Neural cell (in vitro differentiated cells): ENCODE results near the gene CLNK.

Experiments used
- CTCF ChIP-seq: fragments of 450-650 bp; IDR thresholded peaks from 2 replicates; pipeline ENCODE4 v1.5.1; 2014; ENCODE audit warnings: antibody characterized with exemption, mild to moderate bottlenecking, moderate library complexity; ENCODE audit not compliant: poor library complexity, severe bottlenecking
- POLR2AphosphoS5 ChIP-seq: IDR thresholded peaks from 2 replicates; pipeline ENCODE4 v1.6.1; 2012

GRCh38 chr4:10459305-10459704 lies 225.3 kb downstream of the CLNK start:
- TF ChIP-seq CTCF (no peak), POLR2AphosphoS5 (no peak)
